Lower lobe of right lung (tissue), 2 donors: ENCODE data around the gene CCR5. TPM values are rescaled to one million over a fixed set of nuclear protein-coding genes. Genes with fewer than 3 reads are reported as not detected.

ENCODE experiments used
- ATAC-seq, 2 donors: fragments of 200-7000 bp; cut with Tn5 transposase; one replicate each; pipeline ENCODE4 v1.9.1; 2020 to 2022; ENCODE audit warnings: mild to moderate bottlenecking in 2 of 2, moderate library complexity in 2 of 2
- DNase-seq: peaks from one replicate; pipeline ENCODE4 v3.0.0-alpha.2; 2020
- H3K27ac ChIP-seq: fragments of 200-600 bp; one replicate; pipeline ENCODE4 v1.8.0; 2022
- H3K27me3 ChIP-seq: fragments of 200-600 bp; one replicate; pipeline ENCODE4 v1.8.0; 2022; ENCODE audit warnings: low read depth
- H3K36me3 ChIP-seq: fragments of 200-600 bp; one replicate; pipeline ENCODE4 v1.8.0; 2022; ENCODE audit warnings: mild to moderate bottlenecking
- H3K4me1 ChIP-seq: fragments of 200-600 bp; one replicate; pipeline ENCODE4 v1.8.0; 2022
- H3K4me3 ChIP-seq: fragments of 200-600 bp; one replicate; pipeline ENCODE4 v1.8.0; 2022; ENCODE audit warnings: mild to moderate bottlenecking
- H3K9me3 ChIP-seq: fragments of 200-600 bp; one replicate; pipeline ENCODE4 v1.8.0; 2022
- CTCF ChIP-seq: fragments of 200-600 bp; IDR thresholded peaks from one replicate; pipeline ENCODE4 v1.8.0; 2022; ENCODE audit warnings: antibody characterized with exemption, mild to moderate bottlenecking
- intact Hi-C: fragments of 100-400 bp; cut with DNase I; formaldehyde crosslinking; loops from one replicate; pipeline ENCODE4 v1.11.0; 2022
- total RNA-seq: library from RNA; stranded (reverse); fragmentation: NEBNext Ultra II Directional; extraction: Animal tissue kit (Norgen Biotek cat#: 25700); gene quantifications from one replicate; pipeline ENCODE4 v1.2.1, GENCODE V29; 2021
- donor health status: DM: no; HTN: yes; CAD: no; lungs with severe emphysema.

CCR5 gene
- total RNA-seq, 1 donor from 2014 or later: 5.3 TPM

- ATAC-seq (peak; percentile 25 to 30), DNase-seq (no peak)
- no peaks in the 10 kb centered on the region for H3K36me3 ChIP-seq
- H3K4me1 ChIP-seq: peaks cover 13% of the 10 kb centered on the region
- intact Hi-C loops: no loop called here
- H3K27me3 ChIP-seq: no peaks in the 10 kb centered on the region
- H3K9me3 ChIP-seq: no peaks in the 10 kb centered on the region
- no peak for TF ChIP-seq CTCF
- H3K4me3 ChIP-seq: no peak overlapping the region
- H3K27ac ChIP-seq: no peak overlapping the region
Observed at GRCh38 chr3:46422617-46423016, 51.9 kb downstream of the CCR5 start.

- Histone ChIP-seq H3K27me3 (no peaks in the 10 kb centered on the region), H3K27ac (no peak overlapping the region), H3K4me3 (no peak overlapping the region), H3K36me3 (no peaks in the 10 kb centered on the region), H3K9me3 (no peaks in the 10 kb centered on the region), H3K4me1 (peaks cover 18% of the 10 kb centered on the region)
- DNase-seq (no peak), ATAC-seq (peak in 1 of 2 donors; percentile 54)
- TF ChIP-seq CTCF: no peak
- intact Hi-C loops: no loop called here
Observed at GRCh38 chr3:46423588-46423987, 52.8 kb downstream of the CCR5 start.

Other genes starting within 250 kb of the CCR5 start
- 47.4 TPM for gene CCR1, start 162.6 kb upstream of the CCR5 start, total RNA-seq
- not detected for gene CCR3, start 128.5 kb upstream of the CCR5 start, total RNA-seq
- 15.8 TPM for gene CCR2, start 16.8 kb upstream of the CCR5 start, total RNA-seq
- 23.5 TPM for gene CCRL2, start 36.3 kb downstream of the CCR5 start, total RNA-seq
- gene LTF, start 94.0 kb downstream of the CCR5 start, total RNA-seq: 53.5 TPM
- gene RTP3, start 127.0 kb downstream of the CCR5 start, total RNA-seq: not detected
- 1.2 TPM for gene LRRC2, start 195.4 kb downstream of the CCR5 start, total RNA-seq
- not detected for gene FAM240A, start 241.6 kb downstream of the CCR5 start, total RNA-seq